GM18870 (cell line): ENCODE results near the gene SOHLH2.

Experiments
- ATAC-seq: cut with Tn5 transposase; IDR thresholded peaks from one replicate; pipeline ENCODE4 v1.9.1; 2021; ENCODE audit warnings: moderate library complexity; ENCODE audit not compliant: unreplicated experiment

The SOHLH2 gene

GRCh38 chr13:36133950-36134626 is 80.3 kb downstream of the SOHLH2 start:
- no peak for ATAC-seq

- ATAC-seq, result no peak
These were observed 82.0 kb downstream of the SOHLH2 start for GRCh38 chr13:36132376-36132775.

GRCh38 chr13:36131931-36132297 is 82.4 kb downstream of the SOHLH2 start:
- ATAC-seq, result no peak

DNA sequence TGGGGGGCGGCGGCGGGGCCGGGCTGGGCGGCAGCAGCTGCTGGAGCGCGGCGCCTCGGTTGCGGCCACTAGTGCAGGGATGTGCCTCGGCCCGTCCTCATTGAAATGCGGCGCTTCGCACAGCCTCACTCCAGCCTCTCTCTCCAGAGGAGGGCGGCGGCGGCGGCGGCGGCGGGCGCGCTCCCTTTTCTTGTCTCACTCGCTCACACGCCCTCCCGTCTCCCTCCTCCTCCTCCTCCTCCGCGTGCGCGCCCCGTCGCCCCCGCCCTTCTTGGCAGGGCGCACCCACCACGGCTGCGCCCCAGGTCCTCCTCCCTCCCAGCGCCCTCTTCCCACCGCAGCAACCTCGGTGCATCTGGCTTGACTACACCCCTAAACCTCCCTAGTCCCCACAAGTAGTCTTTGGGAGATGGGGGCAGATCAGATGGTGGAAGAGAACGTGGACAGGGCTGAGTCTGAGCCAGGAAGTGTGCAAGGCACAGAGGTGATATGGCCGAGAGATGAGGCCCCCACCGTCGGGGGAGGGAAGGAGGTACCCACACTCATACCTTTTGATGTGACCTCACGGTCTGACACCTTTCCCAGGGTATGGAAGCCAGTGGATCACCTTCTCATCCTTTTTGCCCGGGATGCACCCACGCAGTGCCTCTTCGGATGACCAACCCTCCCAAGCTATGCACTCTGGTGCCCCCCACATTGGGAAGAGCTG is 83.0 kb downstream of the SOHLH2 start, which contains the start of gene DCLK1:
TSS of gene DCLK1 (minus strand) at position 161 of the 709 bp plus-strand sequence.
- no peak for ATAC-seq

- no peak for ATAC-seq
These were observed 83.7 kb downstream of the SOHLH2 start for GRCh38 chr13:36130552-36131221.

DNA sequence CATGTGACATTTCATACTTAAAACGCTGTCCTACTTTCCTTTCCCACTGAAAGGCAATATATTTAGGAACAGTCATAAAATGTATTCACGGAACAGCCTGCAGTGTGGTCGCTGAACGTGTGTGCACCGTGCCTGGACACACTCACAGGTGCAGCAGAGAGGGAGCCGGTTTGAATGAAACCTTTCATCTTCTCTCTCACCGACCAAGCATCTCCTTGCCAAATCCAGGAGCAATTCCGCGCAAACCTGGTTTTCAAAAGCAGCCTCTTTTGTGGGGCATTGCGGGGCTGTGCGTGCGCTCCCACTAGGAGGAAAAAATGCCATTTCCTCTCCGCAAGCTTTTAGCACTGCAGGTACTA is 84.2 kb downstream of the SOHLH2 start:
- ATAC-seq, result no peak

- ATAC-seq, result no peak
These were observed 84.8 kb downstream of the SOHLH2 start for GRCh38 chr13:36129539-36129938.

DNA sequence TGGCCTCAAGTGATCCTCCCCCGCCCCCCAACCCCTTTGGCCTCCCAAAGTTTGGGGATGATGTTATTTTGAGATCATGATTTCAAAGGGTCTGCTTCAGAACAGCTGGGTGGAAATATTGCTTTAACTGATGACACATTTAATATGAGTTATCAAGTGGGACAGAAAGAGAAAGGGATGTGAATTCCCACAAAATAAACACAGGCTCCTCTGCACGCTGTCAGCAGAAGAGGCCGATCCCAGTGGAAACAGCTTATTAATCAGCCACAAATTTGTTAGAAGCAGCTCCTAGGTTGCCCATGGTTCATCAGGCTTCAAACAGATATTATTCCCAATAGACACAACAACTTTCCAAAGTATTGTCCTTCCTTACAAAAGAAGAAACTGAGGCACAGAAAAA is 87.9 kb downstream of the SOHLH2 start:
- ATAC-seq, result no peak

DNA sequence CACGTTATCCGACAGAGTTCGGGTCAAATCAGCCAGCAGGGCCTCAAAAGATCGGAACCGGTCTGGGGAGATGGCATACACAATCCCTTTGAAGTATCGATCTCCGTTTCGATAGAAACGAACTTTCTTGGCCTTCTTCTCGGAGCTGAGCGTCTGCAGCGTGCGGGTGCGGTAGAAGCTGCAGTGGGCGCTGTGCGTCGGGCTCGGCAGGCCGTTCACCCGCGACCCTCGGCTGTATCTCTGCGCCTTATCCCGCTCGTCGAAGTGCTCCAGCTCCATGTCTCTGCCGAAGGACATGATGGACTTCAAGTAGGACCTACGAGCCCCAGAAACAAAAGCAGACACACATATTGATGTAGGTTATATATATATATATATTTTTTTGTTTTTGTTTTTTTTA is 88.5 kb downstream of the SOHLH2 start:
- no peak for ATAC-seq

- no peak for ATAC-seq
These were observed 90.0 kb downstream of the SOHLH2 start for GRCh38 chr13:36124236-36124822.
